H9 (cell line): ENCODE data around the gene ANKRD34B. TPM values are rescaled to one million over a fixed set of nuclear protein-coding genes. Genes with fewer than 3 reads are reported as not detected.

Source experiments
- DNase-seq: peaks from one replicate; pipeline ENCODE4 v3.0.0-alpha.2; 2017
- H2AFZ ChIP-seq: one replicate; pipeline ENCODE4 v1.6.1; 2013; ENCODE audit warnings: mild to moderate bottlenecking, low read length, control low read depth, moderate library complexity
- H2AK5ac ChIP-seq: 2 replicates; pipeline ENCODE4 v1.6.1; 2013; ENCODE audit warnings: low read length, control low read depth, mixed read lengths; ENCODE audit not compliant: insufficient read length
- H2BK120ac ChIP-seq: one replicate; pipeline ENCODE4 v1.6.1; 2013; ENCODE audit warnings: low read depth, mild to moderate bottlenecking, low read length, control low read depth, inconsistent platforms; ENCODE audit not compliant: poor library complexity, severe bottlenecking
- H2BK12ac ChIP-seq: 2 replicates; pipeline ENCODE4 v1.6.1; 2013; ENCODE audit warnings: low read length, control low read depth, mixed read lengths, low read depth; ENCODE audit not compliant: insufficient read length
- H2BK15ac ChIP-seq: 2 replicates; pipeline ENCODE4 v1.6.1; 2013; ENCODE audit warnings: low read depth, low read length, control low read depth
- H2BK20ac ChIP-seq: one replicate; pipeline ENCODE4 v1.6.1; 2013; ENCODE audit warnings: low read depth, mild to moderate bottlenecking, low read length, control low read depth, inconsistent platforms; ENCODE audit not compliant: poor library complexity, severe bottlenecking
- H2BK5ac ChIP-seq: 2 replicates; pipeline ENCODE4 v1.6.1; 2013; ENCODE audit warnings: low read length, control low read depth, mixed read lengths; ENCODE audit not compliant: insufficient read length
- H3K14ac ChIP-seq: 2 replicates; pipeline ENCODE4 v1.6.1; 2013; ENCODE audit warnings: low read length, control low read depth; ENCODE audit not compliant: insufficient read depth
- H3K18ac ChIP-seq: 2 replicates; pipeline ENCODE4 v1.6.1; 2013; ENCODE audit warnings: low read depth, mild to moderate bottlenecking, mixed read lengths, low read length, control low read depth; ENCODE audit not compliant: insufficient read length
- H3K23ac ChIP-seq: 2 replicates; pipeline ENCODE4 v1.6.1; 2013; ENCODE audit warnings: low read length, control low read depth, mixed read lengths, low read depth; ENCODE audit not compliant: insufficient read length
- H3K23me2 ChIP-seq: 2 replicates; pipeline ENCODE4 v1.6.1; 2013; ENCODE audit warnings: low read depth, mild to moderate bottlenecking, mixed read lengths, low read length, control low read depth; ENCODE audit not compliant: insufficient read length, poor library complexity, severe bottlenecking
- H3K27ac ChIP-seq: 2 replicates; pipeline ENCODE4 v1.5.1; 2013; ENCODE audit warnings: low read length, control low read depth, mixed read lengths, low read depth; ENCODE audit not compliant: insufficient read length
- H3K27me3 ChIP-seq: 2 replicates; pipeline ENCODE4 v1.6.1; 2013; ENCODE audit warnings: low read length, control low read depth, inconsistent platforms; ENCODE audit not compliant: insufficient read depth
- H3K4ac ChIP-seq: 2 replicates; pipeline ENCODE4 v1.6.1; 2013; ENCODE audit warnings: low read depth, mild to moderate bottlenecking, control low read depth, inconsistent platforms, low read length, moderate library complexity
- H3K4me1 ChIP-seq: 2 replicates; pipeline ENCODE4 v1.6.1; 2013; ENCODE audit warnings: low read length, control low read depth, inconsistent platforms; ENCODE audit not compliant: insufficient read depth
- H3K4me2 ChIP-seq: 2 replicates; pipeline ENCODE4 v1.6.1; 2013; ENCODE audit warnings: low read length, control low read depth, mixed read lengths; ENCODE audit not compliant: insufficient read length, insufficient read depth
- H3K56ac ChIP-seq: 2 replicates; pipeline ENCODE4 v1.6.1; 2013; ENCODE audit warnings: low read depth, mild to moderate bottlenecking, mixed read lengths, low read length, control low read depth; ENCODE audit not compliant: insufficient read length
- H3K79me1 ChIP-seq: 2 replicates; pipeline ENCODE4 v1.6.1; 2013; ENCODE audit warnings: low read depth, mild to moderate bottlenecking, moderate library complexity, low read length, control low read depth, inconsistent platforms; ENCODE audit not compliant: insufficient read depth, poor library complexity, severe bottlenecking
- H3K79me2 ChIP-seq: 2 replicates; pipeline ENCODE4 v1.6.1; 2013; ENCODE audit warnings: low read length, control low read depth, inconsistent platforms; ENCODE audit not compliant: insufficient read depth
- H3K9ac ChIP-seq: 2 replicates; pipeline ENCODE4 v1.6.1; 2013; ENCODE audit warnings: low read length, control low read depth, mixed read lengths; ENCODE audit not compliant: insufficient read length; ENCODE audit errors: extremely low read depth
- H3K9me3 ChIP-seq: one replicate; pipeline ENCODE4 v1.6.1; 2013; ENCODE audit warnings: low read depth, low read length, inconsistent platforms; ENCODE audit not compliant: control insufficient read depth
- H3T11ph ChIP-seq: one replicate; pipeline ENCODE4 v1.6.1; 2013; ENCODE audit warnings: mild to moderate bottlenecking, low read length, control low read depth, inconsistent platforms
- H4K20me1 ChIP-seq: one replicate; pipeline ENCODE4 v1.6.1; 2013; ENCODE audit not compliant: control insufficient read depth, insufficient read length, insufficient read depth
- H4K5ac ChIP-seq: 2 replicates; pipeline ENCODE4 v1.6.1; 2013; ENCODE audit warnings: low read depth, mild to moderate bottlenecking, mixed read lengths, low read length, control low read depth; ENCODE audit not compliant: insufficient read length
- H4K8ac ChIP-seq: replicated peaks from 2 replicates; pipeline ENCODE4 v1.6.1; 2013; ENCODE audit warnings: low read length, control low read depth, mixed read lengths, low read depth; ENCODE audit not compliant: insufficient read length
- H4K91ac ChIP-seq: 2 replicates; pipeline ENCODE4 v1.6.1; 2013; ENCODE audit warnings: low read depth, mild to moderate bottlenecking, moderate library complexity, mixed read lengths, low read length, control low read depth; ENCODE audit not compliant: insufficient read length
- H3K27ac Mint-ChIP-seq, 3 experiments: 2 replicates in 2 of 3; 3 replicates in 1 of 3; pipeline ENCODE4 v1.8.0; 2020 to 2021; ENCODE audit warnings: mixed read lengths in 3 of 3, mild to moderate bottlenecking in 1 of 3, moderate library complexity in 1 of 3
- H3K27me3 Mint-ChIP-seq: 2 replicates; pipeline ENCODE4 v1.8.0; 2021; ENCODE audit warnings: low read depth, mild to moderate bottlenecking, moderate library complexity, mixed read lengths
- H3K36me3 Mint-ChIP-seq, 3 experiments: 2 replicates in 2 of 3; 3 replicates in 1 of 3; pipeline ENCODE4 v1.8.0; 2020 to 2021; ENCODE audit warnings: low read depth in 3 of 3, mixed read lengths in 3 of 3; ENCODE audit not compliant: insufficient read depth in 1 of 3
- H3K4me1 Mint-ChIP-seq, 2 experiments: 2 replicates each; pipeline ENCODE4 v1.8.0; 2020; ENCODE audit warnings: mixed read lengths in 2 of 2
- H3K4me3 Mint-ChIP-seq, 2 experiments: 2 replicates in 1 of 2; 3 replicates in 1 of 2; pipeline ENCODE4 v1.8.0; 2020 to 2021; ENCODE audit warnings: mild to moderate bottlenecking in 2 of 2, mixed read lengths in 2 of 2, moderate library complexity in 1 of 2
- H3K9me3 Mint-ChIP-seq, 2 experiments: 2 replicates in 1 of 2; 3 replicates in 1 of 2; pipeline ENCODE4 v1.8.0; 2020; ENCODE audit warnings: mild to moderate bottlenecking in 2 of 2, mixed read lengths in 2 of 2, moderate library complexity in 1 of 2
- CTCF ChIP-seq: fragments of 200-600 bp; sonication (generic); conservative IDR thresholded peaks from 3 replicates; pipeline ENCODE4 v1.8.0; 2021; ENCODE audit warnings: antibody characterized with exemption, mild to moderate bottlenecking
- WGBS: extraction: QIAGEN DNeasy Blood & Tissue Kit; methylation state at CpG from one replicate; pipeline ENCODE4 v1.1.7; 2013; ENCODE audit warnings: missing lambda C conversion rate, low lambda C conversion rate, mixed read lengths; ENCODE audit not compliant: insufficient read length; ENCODE audit errors: extremely low coverage; 5-methylcytosine and 5-hydroxymethylcytosine counted together
- total RNA-seq: library from RNA; stranded (reverse); gene quantifications from 2 replicates; pipeline ENCODE4 v1.2.1, GENCODE V29; 2021

Gene ANKRD34B
- total RNA-seq, 1 experiment from 2014 or later: 0.72 TPM

GRCh38 chr5:80619086-80619485, 49.0 kb upstream of the ANKRD34B start:
- Histone ChIP-seq H3T11ph (no peak overlapping the region), H3K4me2 (no peak overlapping the region), H2AFZ (no peak overlapping the region), H4K5ac (no peak overlapping the region), H4K8ac (no peak overlapping the region), H2BK15ac (no peak overlapping the region), H3K23ac (no peak overlapping the region), H2BK20ac (no peak overlapping the region), H3K27ac (no peak overlapping the region), H2BK12ac (no peak overlapping the region), H3K4ac (no peak overlapping the region), H4K20me1 (no peaks in the 10 kb centered on the region), H3K9me3 (no peaks in the 10 kb centered on the region), H3K23me2 (no peaks in the 10 kb centered on the region), H2BK120ac (no peak overlapping the region), H3K14ac (no peak overlapping the region), H3K9ac (no peak overlapping the region), H3K4me1 (no peaks in the 10 kb centered on the region), H2AK5ac (no peak overlapping the region), H3K79me1 (no peaks in the 10 kb centered on the region), H3K18ac (no peak overlapping the region), H3K79me2 (no peaks in the 10 kb centered on the region), H3K27me3 (no peaks in the 10 kb centered on the region), H3K56ac (no peak overlapping the region), H2BK5ac (no peak overlapping the region), H4K91ac (no peak overlapping the region)
- Mint-ChIP-seq H3K4me3 (no peak overlapping the region), H3K27me3 (no peaks in the 10 kb centered on the region), H3K27ac (no peak overlapping the region), H3K4me1 (peaks cover 10 to 18% of the 10 kb centered on the region in 2 experiments), H3K9me3 (no peaks in the 10 kb centered on the region; a peak in 1 of 5 replicates), H3K36me3 (peaks cover 0 to 2% (median 0%) of the 10 kb centered on the region in 3 experiments; a peak in 3 of 7 replicates)
- no peak for TF ChIP-seq CTCF
- DNase-seq: no peak
- no CpG with 5 or more reads among the region's 1 CpG for WGBS
